GM19238 (cell line): ENCODE measurements around the gene GET4.
A peak's percentile ranks its signal among the peaks of the same experiment; 100 is the strongest.
"Not testable (repeated sequence)": the region's sequence is repeated elsewhere in the genome, so short reads cannot be mapped to it uniquely, and the experiment has no call there.

Experiments
- DNase-seq: peaks from one replicate; pipeline ENCODE4 v3.0.0; 2011; ENCODE audit warnings: low spot score; ENCODE audit not compliant: insufficient read length

Gene GET4

DNA sequence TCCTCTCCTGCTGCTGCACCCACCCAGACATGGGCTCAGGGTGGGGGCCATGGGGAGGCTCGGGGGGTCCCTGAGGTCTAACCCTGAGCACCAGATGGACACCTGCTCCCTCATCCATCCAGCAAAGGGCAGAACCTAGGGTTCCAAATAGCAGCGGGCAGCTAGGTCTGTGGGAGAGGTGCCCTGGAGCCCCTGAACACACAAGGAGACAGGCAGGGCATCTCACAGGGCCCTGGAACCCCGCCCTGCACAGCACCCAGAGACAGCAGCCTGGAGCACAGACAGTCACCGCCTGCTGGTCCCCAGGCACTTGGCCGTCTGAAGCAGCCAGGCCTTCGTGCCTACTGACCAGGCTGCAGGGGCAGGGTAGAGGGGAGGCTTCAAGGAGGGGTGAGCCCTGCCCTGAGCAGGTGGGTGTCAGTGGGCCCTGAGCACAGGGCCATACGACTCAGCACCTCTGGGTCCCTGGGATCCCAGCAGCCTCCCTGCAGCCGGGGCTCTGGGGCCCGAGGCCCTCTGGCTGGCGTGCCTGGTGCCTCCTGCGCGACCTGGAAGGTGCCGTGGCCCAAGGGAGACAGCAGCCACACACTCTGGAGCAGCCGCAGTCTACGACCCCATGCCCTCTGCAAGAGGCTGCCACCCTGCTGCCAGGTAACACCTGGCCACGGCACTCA, 38.3 kb downstream of the GET4 start:
- DNase-seq = no peak

DNA sequence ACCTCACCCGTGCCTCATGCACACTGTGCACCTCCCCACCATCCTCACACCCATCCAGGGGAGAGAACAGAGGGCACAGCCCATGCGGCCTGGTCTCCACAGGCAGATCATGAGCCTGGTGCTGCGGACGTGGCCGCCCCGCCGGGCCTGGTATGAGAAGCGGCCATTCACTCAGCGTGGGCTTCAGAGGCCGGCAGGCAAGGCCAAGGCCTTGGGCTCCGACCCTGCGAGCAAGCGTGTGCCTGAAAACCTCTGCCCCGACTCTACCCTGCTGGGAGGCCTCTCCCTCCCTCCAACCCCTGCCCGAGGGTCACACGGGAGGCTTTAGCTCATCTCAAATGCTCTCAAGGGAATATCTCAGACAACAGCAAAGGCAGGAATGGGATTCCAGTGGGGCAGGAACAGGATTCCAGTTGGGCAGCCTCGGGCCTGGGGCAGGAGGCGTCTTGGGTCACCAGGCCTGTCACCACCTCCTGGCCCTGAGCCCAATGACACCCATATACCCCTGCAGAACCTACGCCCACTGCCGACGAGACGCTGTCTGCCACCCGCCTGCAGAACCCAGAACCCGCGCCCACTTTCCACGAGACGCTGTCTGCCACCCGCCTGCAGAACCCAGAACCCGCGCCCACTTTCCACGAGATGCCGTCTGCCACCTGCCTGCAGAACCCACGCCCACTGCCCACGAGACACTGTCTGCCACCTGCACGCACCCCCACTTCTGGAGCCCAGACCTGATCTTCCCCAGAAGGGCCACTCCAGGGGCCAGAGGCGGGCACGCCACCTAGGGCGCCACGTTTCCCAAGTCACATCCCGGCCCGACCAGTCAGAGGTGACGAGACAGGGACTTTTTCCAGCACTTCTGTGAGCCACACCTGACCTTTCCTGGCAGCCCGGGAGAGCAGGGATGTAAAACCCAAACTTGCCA, 39.2 kb downstream of the GET4 start:
- DNase-seq = no peak

DNA sequence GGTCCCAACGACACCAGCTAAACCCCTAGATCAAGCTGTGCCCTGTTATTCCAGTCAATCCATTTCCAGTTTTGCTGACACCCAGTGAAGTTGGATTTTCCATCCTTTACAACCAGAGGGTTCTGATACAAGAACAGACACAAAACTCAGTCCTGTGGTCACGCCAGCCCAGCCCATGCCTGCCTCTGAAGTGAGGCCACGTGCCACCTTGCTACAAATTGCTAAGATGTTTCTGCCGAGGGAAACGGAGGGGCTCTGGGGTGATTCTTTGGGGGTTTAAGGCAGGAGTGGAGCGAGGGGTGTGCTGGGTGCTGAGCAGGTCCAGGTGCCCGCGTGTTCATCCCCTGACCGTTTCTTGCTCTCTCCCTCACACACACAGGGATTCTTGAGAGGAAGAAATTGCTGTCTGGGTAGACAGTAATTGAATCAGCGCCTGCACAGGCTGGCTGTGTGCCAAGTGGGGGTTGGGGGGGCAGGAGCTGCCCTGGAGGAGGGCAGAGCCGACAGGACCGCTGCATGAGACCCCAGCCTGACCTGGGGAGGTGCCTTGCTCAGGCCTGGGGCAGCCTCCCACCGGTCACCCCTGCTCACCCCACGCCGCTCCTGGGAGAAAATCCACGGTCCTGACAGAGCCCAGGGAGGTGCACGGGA, 40.1 kb downstream of the GET4 start:
- no peak for DNase-seq

DNA sequence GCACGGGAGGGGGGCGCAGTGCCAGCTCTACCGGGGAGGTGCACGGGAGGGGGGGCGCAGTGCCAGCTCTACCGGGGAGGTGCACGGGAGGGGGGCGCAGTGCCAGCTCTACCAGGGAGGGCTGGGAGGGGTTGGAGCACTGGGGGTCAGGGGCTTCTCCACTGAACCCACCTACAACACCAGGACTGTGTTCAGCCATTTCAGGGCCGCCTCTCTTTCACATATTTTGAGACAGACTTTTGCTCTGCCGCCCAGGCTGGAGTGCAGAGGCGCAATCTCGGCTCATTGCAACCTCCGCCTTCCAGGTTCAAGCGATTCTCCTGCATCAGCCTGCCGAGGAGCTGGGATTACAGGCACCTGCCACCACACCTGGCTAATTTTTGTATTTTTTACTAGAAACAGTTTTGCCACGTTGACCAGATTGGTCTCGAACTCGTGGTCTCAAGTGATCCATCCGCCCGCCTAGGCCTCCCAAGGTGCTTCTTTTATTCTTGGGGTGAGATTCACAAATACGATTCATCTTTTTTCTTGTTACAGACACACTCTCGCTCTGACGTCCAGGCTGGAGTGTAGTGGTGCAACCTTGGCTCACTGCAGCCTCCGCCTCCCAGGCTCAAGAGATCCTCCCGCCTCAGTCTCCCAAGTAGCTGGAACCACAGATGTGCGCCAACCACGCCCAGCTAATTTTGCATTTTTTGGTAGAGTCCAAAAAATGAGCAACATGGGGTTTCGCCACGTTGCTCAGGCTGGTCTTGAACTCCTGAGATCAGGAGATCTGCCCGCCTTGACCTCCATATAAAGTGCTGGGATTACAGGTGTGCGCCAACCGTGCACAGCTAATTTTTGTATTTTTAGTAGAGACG, 41.1 kb downstream of the GET4 start:
- DNase-seq = no peak

DNA sequence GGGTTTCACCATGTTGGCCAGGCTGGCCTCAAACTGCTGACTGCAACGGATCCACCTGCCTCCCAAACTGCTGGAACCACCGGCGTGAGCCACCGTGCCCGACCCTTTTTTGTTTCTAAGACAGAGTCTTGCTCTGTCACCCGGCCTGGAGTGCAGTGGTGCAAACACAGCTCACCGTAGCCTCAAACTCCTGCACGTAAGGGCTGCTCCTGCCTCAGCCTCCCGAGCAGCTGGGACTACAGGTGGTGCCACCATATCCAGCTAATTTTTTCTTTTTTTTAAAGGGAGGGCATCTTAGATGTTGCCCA, 41.7 kb downstream of the GET4 start:
- DNase-seq = no peak

DNA sequence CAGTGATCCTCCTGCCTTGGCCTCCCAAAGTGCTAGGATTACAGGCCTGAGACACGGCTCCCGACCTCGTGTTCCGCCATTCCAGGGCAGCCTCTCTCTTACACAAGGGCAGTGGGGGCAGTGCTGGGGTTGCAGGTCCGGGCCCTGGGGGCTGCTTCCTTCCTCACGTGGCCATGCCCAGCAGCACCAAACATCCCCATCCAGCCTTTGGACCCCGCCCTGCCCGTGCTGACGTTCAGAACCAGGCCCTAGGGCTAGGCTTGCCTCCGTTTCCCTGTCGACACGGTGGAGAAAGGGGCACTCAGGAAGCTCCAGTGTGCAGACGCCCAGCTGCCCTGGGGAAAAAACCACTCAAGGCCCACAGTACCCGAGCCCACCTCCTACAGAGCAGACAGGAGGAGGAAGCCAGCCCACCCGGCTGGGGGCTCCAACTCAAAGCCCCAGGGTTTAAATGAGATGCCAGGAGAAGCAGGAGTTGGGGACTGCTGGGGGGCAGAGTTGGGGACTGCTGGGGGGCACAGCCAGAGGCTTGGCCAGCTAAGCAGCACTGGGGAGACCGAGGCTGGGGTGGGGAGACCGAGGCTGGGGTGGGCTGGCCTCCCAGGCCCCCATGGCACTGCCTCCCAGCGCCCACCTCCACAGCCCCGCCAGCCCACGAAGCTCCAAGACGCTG, 42.2 kb downstream of the GET4 start:
- no peak for DNase-seq

DNA sequence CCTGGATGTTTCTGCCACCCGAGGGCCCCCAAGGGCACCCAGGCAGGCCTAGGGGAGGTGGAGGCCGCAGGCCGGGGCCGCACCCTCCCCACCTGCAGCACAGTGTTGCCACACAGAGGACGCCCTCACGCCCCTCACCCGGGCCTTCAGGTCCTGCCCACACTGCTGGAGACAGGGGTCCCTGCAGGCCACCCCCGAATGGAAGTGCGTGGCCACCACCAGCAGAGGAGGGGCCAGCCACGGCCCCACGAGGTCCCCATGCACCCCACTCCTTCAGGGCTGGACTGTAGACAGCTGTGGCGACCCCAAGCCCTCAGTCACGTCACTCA, 42.7 kb downstream of the GET4 start:
- no peak for DNase-seq

DNA sequence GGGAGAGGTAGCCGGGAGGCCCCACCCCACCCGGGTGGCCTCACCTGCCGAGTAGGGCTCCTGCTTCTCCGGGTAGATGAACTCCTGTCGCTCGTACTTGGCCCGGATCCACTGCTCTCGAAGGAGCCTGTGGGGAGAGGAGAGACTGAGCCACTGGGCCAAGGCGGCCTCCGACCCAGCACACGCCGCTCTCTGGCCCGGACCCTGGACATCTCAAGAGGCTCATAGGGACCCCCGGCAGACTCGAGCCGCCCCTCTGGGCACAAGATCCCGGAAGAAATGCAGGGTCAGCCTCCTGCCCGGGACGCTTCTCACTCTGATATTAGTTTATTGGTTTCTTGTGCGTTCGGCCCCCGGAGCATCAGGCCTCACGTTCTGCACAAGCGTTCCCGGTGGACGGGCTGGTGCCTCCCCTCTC, 43.6 kb downstream of the GET4 start:
- DNase-seq = no peak

DNA sequence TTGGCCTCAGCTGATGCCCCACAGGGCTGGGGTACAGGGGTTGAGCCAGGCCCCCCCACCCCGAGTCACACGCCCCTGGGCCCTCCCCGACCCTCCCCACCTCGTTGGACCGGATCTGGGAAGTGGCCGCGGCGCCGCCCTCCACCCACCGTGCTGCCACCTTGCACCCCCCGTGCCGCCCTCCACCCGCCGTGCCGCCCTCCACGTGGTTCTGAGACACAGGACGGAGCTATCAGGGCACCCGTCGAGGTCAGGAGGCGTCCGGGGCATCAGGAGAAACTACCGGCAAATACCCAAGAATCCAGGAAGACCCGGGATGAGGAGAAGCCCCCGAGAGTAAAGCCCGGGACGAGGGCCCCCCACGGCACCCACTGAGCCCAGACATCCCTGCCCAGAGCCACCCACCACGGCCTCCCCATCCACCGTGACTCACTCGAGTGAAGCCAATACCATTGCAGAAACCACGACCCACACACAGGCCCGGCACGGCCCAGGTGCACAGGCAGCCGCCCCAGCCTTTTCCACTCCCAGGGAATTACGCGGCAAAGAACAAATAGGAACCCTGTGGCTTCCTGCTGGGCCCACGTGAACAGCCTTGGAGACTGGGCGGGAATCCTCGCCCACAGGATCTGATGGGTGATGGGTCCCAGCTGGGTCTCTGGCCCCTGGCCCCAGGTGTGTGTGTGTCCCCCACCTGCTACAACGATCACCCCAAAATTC, 44.2 kb downstream of the GET4 start:
- no peak for DNase-seq

DNA sequence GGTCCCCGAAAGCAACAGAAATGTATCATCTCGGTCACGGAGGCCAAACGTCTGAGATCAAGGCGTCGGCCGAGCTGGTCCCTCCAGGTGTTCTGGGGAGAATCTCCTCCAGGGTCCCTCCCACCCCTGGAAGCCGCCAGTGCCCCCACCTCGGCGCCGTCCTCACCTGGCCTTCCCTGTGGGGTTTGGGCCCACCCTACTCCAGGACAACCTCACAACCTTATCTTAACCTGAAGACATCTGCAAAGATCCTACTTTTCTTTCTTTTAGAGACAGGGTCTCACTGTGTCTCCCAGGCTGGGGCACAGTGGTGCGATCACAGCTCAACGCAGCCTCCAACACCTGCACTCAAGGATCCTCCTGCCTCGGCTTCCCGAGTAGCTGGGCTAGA, 44.7 kb downstream of the GET4 start:
- no peak for DNase-seq

DNA sequence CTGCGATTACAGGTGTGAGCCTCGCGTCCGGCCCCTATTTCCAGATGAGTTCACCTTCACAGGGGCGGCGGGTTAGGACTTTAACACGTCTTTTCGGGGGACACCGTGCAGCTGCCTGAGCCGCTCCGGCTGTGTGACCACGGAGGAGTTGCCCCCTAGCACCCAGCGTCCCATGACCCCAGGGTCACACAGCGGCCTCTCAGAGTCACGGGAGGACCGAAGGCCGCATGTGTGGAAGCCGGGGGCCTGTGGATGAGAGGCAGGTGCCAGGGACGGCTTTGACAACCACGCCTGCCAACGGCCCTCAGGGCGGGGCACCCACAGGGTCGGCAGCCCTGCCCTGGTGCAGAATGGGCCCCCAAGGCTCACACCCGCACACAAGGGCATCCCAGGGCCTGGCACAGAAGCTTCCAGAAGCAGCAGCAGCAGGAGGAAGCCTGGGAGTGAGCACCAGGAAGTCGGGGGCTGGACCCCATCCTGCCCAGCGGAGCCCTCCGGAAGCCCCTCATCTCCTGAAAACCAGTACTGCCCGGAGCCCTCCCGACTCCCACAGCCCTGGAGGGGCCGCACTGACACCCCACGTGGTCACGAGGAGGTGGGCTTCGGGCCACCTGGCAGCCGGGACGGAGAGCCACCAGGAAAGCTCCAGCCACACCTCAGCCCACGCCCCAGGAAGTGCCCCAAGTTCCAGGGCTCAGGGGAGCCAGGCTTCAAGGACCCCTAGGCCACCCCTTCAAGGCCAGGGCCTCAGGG, 45.4 kb downstream of the GET4 start:
- no peak for DNase-seq

DNA sequence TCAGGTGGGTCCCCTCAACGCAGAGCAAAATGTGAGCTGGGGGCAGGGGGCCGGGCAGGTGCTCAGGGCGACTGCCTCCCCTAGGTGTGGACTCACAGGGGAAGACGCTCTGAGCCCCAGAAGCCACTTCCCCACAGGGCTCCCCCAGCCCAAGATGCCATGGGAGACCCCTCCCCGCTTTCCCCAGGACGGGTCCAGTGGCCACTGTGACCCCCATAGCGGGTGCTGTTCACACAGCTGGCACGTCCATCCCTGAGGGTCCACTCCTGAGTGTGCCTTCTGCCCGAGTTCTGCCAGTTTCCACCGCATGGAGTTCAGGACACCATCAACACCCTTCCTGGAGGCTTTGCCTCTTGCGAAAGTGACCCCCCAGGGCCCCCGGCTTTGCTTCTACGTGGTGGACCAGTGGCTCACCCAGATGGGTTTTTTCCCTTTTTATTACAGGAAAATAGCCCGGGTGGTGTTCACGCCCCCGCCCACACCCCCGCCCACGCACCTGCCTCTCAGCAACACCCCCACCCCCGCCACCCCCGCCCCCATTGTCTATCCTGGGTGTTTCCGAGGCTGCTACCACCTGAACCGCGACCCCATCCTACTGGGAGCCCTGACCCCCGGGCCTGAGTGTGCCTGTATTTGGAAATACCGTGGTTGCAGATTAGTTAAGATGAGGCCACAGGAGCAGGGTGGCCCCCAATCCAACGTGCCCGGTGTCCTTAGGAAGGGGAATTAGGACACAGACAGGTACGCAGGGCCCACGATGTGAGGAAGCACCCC, 46.2 kb downstream of the GET4 start:
- DNase-seq = no peak

DNA sequence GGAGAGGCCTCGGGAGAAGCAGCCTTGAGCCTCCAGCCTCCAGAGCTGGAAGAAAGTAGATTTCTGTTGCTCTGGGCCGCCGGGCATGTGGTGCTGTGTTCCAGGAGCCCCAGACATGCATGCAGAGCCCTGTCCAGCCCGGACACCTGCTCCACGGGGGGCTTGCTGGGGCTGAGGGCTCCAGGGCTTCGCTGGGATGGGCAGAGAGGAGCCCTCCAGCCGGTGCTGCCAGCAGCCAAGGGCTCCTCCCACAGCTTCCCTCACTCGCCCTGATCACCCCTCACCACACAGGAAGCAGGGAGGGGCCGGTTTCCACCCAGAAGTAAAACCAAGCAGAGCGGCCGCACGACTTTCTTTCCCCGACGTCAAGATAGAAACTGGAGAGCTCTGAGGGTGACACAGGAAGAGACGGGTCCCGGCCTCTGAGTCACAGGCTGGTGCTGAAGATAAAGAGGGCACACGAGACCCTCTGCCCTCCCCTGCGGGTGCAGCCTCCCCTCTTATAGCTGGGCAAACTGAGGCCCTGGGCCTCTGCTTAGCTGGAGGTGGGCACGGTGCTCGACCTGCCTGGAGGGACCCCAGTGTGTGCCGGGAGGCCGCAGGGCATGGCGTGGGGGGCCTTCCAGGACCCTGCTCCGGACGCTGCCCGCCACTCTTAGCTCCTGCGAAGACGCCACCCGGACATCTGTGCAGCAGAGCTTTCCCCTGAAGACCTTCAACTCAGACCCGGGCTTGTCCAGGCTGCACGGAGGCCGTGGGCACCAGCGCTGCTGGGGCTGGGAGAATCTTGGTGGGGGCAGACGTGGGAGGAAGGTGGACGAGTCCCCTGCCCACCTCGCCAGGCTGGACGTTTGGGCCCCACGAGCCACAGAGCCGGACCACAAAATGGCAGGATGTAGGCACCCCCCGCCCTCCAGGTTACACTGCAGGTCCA, 47.0 kb downstream of the GET4 start:
- DNase-seq = peak; percentile 98

DNA sequence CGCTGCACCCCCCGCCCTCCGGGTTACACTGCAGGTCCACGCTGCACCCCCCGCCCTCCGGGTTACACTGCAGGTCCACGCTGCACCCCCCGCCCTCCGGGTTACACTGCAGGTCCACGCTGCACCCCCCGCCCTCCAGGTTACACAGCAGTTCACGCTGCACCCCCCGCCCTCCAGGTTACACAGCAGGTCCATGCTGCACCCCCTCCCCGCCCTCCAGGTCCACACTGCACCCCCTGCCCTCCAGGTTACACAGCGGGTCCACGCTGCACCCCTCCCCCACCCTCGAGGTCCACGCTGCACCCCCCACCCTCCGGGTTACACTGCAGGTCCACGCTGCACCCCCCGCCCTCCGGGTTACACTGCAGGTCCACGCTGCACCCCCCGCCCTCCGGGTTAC, 47.7 kb downstream of the GET4 start:
- not testable (repeated sequence) for DNase-seq

DNA sequence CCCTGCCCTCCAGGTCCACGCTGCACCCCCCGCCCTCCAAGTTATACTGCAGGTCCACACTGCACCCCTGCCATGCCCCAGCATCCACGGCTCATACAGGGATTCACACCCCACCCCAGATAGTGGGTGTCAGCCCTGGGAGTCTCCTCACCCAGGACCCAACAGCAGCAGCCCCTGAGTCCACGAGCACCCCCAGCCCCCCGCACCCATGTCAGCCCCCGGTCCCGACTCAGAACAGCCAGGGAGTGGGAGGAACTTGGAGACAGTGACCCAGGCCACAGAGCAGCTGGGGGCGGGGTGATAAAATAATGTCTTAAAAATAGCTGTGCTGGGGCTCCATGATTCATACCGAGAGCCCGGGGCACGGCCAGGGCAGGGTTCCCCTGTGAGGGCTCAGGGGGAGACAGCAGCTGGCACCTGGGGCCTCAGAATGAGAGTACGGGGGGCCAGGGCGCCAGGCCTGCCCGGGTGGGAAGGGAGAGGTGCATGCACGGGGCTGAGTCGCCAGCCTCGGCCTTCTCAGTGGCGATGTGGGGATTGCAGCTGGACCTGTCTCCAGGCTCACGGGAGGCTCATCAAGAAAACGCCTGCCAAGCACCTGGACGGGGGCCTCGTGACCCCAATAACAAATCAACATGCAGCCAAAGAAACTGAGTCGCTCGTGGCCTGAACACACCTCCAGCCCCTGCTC, 48.3 kb downstream of the GET4 start:
- DNase-seq = peak; percentile 77

DNA sequence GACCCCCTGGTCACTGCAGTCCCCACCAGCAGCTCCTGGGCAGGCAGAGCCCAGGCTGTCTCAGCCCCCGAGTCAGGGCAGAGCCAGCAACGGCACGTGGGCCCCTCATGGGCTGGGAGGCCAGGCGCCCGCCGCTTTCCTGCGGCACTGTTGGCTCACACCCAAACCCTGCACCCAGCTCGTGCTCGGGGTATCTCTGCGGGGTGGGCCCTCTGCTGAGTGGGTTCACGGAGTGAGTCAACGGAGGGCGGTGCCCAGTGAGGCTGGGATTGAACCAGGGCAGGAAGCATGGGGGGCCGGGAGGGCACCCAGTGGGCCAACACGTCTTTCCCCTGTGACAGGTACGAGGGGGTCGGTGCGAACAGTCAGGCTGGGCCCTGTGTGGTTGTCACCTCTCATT, 49.2 kb downstream of the GET4 start:
- DNase-seq = no peak
